Measurements from ENCODE around the gene TMEM54.

DNA sequence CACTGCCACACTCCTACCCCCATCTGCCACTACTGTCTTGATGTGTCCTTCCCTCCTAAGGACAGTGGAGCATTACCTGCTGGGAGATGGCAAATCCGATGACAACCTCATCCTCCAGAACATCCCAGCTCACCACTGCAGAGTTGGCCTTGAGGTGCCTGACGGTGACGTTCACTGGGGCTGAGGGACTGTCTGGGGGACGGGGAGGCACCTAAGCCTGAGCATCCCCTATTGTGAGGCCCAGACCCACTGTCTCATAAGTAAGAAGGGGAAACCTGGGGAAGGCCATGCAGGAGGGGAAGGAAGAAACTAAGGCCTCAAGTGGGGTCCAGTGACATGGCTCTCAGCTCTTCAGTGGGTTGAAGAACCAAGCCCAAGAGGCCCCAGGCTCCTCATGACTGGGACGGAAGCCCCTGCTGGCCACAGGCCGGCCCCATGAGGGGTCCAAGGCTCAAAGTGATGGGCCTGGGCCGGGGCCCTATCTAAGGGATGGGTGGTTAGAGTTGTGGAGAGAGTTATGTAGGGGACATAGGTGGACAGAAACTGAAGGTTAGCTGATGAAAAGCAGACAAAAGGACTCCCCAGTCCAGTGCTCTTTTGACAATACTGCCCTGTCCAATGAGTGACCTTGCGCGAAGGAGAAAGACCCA, 32.3 kb downstream of the TMEM54 start:
- TF ChIP-seq, protein P1, sequence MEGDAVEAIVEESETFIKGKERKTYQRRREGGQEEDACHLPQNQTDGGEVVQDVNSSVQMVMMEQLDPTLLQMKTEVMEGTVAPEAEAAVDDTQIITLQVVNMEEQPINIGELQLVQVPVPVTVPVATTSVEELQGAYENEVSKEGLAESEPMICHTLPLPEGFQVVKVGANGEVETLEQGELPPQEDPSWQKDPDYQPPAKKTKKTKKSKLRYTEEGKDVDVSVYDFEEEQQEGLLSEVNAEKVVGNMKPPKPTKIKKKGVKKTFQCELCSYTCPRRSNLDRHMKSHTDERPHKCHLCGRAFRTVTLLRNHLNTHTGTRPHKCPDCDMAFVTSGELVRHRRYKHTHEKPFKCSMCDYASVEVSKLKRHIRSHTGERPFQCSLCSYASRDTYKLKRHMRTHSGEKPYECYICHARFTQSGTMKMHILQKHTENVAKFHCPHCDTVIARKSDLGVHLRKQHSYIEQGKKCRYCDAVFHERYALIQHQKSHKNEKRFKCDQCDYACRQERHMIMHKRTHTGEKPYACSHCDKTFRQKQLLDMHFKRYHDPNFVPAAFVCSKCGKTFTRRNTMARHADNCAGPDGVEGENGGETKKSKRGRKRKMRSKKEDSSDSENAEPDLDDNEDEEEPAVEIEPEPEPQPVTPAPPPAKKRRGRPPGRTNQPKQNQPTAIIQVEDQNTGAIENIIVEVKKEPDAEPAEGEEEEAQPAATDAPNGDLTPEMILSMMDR (IDR thresholded peaks at IDR 0.05; ENCODE audit: poor library complexity) = no peak
- TF ChIP-seq EZH2 (IDR thresholded peaks at IDR 0.05; ENCODE audit: borderline replicate concordance) = no peak
